ENCODE measurements around the gene CA14.
"Not testable (repeated sequence)": the region's sequence is repeated elsewhere in the genome, so short reads cannot be mapped to it uniquely, and the experiment has no call there.

Gene CA14

DNA sequence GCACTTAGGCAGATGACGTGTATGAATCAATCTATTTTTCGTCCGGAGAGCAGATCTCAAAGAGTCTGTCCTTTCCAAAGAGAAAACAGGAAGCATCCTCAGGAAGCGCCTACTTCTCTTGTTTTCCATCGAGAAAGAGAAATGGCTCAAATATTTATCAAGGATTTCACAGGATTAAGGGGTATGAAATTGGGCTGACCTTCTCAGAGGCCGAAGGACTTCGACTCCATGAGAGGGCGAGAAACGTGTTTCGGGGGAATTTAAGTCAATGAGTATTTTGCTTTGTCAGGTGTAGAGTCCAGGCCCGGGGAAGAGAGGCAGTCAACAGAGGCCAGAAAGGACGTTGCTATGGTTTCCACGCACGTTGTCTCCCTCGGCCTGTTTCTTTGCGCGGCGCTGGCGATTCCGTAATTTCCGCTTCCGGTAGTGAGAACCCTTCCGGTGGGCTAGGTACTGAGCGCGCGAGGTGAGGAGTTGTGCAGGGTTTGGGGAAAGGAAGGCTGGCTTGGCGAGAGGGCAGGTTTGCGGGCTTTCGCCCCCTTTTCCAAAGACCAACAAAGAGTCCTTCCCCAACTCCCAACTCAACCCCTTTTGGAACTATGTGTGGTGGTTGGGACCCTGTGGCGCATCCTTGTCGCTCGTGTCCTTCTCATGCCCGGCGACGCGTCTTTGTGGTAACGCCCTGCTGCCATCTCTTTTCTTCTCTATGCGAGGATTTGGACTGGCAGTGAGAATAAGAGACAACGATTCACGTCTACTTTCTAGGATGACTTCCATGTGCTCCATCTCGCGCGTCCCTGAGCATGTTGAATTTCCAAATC is 36.1 kb downstream of the CA14 start, which contains the start of gene MRPS21:
TSS of gene MRPS21 (plus strand) at position 429 of the 821 bp plus-strand sequence. CDS start 506 bp downstream, outside the sequence.
- peak; percentile 89 for DNase-seq (ENCODE audit: low read depth, low spot score)
- TF ChIP-seq, protein P1, sequence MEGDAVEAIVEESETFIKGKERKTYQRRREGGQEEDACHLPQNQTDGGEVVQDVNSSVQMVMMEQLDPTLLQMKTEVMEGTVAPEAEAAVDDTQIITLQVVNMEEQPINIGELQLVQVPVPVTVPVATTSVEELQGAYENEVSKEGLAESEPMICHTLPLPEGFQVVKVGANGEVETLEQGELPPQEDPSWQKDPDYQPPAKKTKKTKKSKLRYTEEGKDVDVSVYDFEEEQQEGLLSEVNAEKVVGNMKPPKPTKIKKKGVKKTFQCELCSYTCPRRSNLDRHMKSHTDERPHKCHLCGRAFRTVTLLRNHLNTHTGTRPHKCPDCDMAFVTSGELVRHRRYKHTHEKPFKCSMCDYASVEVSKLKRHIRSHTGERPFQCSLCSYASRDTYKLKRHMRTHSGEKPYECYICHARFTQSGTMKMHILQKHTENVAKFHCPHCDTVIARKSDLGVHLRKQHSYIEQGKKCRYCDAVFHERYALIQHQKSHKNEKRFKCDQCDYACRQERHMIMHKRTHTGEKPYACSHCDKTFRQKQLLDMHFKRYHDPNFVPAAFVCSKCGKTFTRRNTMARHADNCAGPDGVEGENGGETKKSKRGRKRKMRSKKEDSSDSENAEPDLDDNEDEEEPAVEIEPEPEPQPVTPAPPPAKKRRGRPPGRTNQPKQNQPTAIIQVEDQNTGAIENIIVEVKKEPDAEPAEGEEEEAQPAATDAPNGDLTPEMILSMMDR (IDR thresholded peaks at IDR 0.05; ENCODE audit: low read depth, low read length) = no peak
- peak within 1 kb of the TSS; percentile 97 for H3K4me3 ChIP-seq (ENCODE audit: low read depth, low read length)
- in situ Hi-C loops (cut with HindIII; ENCODE audit: low sequenced_read_pairs) = no loop called here

DNA sequence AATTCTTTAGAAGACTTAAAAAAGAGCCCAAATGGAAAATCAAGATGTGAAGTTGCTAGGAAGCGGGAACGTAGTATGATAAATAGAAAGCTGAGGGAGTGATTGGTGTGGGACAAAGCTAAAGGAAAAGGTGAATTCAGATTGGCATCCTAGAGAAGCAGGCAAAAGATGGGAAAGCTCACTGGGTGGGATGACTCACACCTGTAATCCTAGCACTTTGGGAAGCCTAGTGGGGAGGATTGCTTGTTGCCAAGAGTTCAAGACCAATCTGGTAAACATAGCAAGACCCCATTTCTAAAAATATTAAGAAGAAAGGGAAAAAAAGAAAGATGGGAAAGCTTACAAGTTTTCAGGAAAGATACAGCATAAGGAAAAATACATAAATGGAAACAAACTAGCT is 37.9 kb downstream of the CA14 start:
- in situ Hi-C loops (cut with HindIII; ENCODE audit: low sequenced_read_pairs) = no loop called here
- TF ChIP-seq, protein P1 (IDR thresholded peaks at IDR 0.05; ENCODE audit: low read depth, low read length) = no peak
- no peak overlapping the region for H3K4me3 ChIP-seq (ENCODE audit: low read depth, low read length)
- no peak for DNase-seq (ENCODE audit: low read depth, low spot score)

DNA sequence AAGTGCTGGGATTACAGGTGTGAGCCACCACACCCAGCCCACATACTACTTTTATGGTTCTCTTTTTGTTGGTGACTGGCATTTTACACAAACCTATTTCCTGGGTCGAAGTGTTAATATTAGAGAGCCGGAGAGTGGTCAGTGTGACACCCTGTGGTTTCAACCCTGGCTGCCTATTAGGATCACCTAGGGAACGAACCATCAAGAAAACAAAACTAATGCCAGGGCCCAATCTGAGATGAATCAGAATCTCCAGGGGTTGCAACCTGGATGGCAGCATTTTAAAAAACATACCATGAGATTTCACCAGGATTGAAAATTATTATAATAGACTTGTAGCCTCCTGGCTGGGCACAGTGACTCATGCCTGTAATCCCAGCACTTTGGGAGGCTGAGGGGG is 42.1 kb downstream of the CA14 start:
- DNase-seq (ENCODE audit: low read depth, low spot score) = no peak
- in situ Hi-C loops (cut with HindIII; ENCODE audit: low sequenced_read_pairs) = no loop called here
- no peak overlapping the region for H3K4me3 ChIP-seq (ENCODE audit: low read depth, low read length)
- TF ChIP-seq, protein P1 (IDR thresholded peaks at IDR 0.05; ENCODE audit: low read depth, low read length) = no peak

DNA sequence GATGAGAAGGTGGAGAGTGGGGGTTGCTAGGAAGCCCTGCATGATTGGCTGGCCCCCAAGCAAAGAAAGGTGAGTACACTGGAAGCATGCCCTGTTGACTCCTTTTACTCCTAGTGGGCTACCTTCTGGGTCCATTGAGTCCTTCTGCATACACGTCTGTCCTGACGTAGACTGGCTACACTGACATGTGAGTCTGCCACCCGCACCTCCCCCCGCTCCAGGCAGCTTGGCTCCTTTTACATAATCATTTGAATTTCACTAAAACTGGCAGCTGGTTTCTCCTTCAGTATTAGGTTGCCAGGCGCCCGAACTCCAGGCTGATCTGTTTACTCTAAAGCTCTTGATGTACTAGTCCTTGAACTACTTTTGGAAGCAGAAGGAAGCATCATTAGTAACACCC is 44.8 kb downstream of the CA14 start:
- no peak for DNase-seq (ENCODE audit: low read depth, low spot score)
- TF ChIP-seq, protein P1 (IDR thresholded peaks at IDR 0.05; ENCODE audit: low read depth, low read length) = no peak
- H3K4me3 ChIP-seq (ENCODE audit: low read depth, low read length) = no peak overlapping the region
- in situ Hi-C loops (cut with HindIII; ENCODE audit: low sequenced_read_pairs) = no loop called here

DNA sequence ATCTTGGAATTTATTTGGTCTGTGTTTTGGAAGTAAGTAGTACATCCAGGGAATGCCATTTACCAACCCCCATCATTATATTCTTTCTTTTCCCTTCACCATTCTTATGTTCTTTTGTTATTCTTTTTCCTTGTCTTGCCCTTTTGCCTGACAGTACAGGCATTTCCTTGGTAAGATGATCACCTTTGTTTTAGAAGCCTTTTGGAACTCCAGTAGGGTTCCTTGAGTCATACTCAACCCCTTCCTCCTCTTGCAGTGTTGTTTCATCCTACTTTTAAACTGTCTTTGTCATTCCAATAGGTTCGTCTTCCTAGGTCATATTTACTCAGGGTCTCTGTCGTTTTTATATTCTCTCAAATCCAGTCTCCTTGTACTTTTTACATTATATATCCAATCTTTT is 45.3 kb downstream of the CA14 start:
- TF ChIP-seq, protein P1 (IDR thresholded peaks at IDR 0.05; ENCODE audit: low read depth, low read length) = no peak
- DNase-seq (ENCODE audit: low read depth, low spot score) = no peak
- H3K4me3 ChIP-seq (ENCODE audit: low read depth, low read length) = no peak overlapping the region
- in situ Hi-C loops (cut with HindIII; ENCODE audit: low sequenced_read_pairs) = no loop called here

DNA sequence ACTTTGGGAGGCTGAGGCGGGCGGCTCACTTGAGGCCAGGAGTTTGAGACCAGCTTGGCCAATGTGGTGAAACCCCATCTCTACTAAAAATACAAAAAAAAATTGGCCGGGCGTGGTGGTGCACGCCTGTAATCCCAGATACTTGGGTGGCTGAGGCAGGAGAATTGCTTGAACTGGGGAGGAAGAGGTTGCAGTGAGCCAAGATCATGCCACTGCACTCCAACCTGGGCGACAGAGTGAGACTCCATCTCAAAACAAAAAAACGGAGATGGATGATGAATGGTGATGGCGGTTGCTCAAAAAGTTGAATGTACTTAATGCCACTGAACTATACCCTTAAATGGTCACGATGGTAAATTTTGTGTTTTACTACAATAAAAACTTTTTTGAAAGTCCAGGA is 51.0 kb downstream of the CA14 start:
- DNase-seq (ENCODE audit: low read depth, low spot score); in situ Hi-C loops (cut with HindIII; ENCODE audit: low sequenced_read_pairs); H3K4me3 ChIP-seq (ENCODE audit: low read depth, low read length): not testable (repeated sequence)

DNA sequence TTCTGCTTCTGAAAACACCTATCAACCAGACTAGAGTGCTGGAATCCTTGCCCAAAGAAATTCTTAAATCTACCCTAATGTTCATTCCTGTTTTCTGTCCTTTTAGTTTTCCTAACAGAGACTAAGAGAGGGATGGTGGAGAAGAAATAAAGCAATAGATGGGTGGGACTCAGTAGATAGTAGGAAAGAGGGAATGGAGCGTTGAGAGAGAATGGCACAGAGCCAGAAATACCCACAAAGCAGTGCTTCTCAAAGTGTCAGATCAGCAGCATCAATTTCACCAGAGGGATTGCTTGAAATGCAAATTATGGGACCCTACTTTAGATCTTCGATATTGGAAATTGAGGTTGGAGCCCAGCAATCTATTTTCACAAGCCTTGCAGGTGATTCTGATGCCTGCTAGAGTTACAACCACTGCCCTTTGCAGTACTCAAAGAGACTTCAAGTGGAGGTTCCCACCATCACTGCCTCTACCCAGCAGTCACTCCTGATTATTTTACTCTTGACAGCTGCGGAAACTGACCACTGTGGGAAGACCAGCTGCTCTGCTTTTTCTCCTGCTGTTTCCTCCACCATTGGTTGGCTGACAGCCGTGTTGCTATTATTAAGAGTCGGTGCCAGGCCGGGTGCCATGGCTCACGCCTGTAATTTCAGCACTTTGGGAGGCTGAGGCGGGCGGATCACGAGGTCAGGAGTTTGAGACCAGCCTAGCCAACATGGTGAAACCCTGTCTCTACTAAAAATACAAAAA is 52.4 kb downstream of the CA14 start:
- TF ChIP-seq, protein P1 (IDR thresholded peaks at IDR 0.05; ENCODE audit: low read depth, low read length) = no peak
- H3K4me3 ChIP-seq (ENCODE audit: low read depth, low read length) = no peak overlapping the region
- in situ Hi-C loops (cut with HindIII; ENCODE audit: low sequenced_read_pairs) = no loop called here
- DNase-seq (ENCODE audit: low read depth, low spot score) = no peak

Data from astrocyte of the spinal cord (primary cell).